Osteoblast (primary cell): ENCODE data around the gene SUPT6H. TPM values are rescaled to one million over a fixed set of nuclear protein-coding genes. Genes with fewer than 3 reads are reported as not detected.

Experiments used
- DNase-seq: peaks from one replicate; pipeline ENCODE4 v3.0.0; 2011; ENCODE audit warnings: low spot score, mixed read lengths; ENCODE audit not compliant: insufficient read length; ENCODE audit errors: missing footprints
- H2AFZ ChIP-seq: 2 replicates; pipeline ENCODE4 v1.6.0; 2011; ENCODE audit warnings: mild to moderate bottlenecking, low read length
- H3K27ac ChIP-seq: 2 replicates; pipeline ENCODE4 v1.5.1; 2011; ENCODE audit warnings: mild to moderate bottlenecking, low read depth, low read length, moderate library complexity
- H3K27me3 ChIP-seq: 2 replicates; pipeline ENCODE4 v1.6.0; 2012; ENCODE audit warnings: mild to moderate bottlenecking, control low read depth, inconsistent platforms, low read length, moderate library complexity; ENCODE audit not compliant: insufficient read depth
- H3K36me3 ChIP-seq: 2 replicates; pipeline ENCODE4 v1.5.1; 2011; ENCODE audit warnings: mild to moderate bottlenecking, low read length, control low read depth, moderate library complexity; ENCODE audit not compliant: insufficient read depth
- H3K4me1 ChIP-seq: 2 replicates; pipeline ENCODE4 v1.5.1; 2011; ENCODE audit warnings: mild to moderate bottlenecking, low read length, control low read depth, moderate library complexity; ENCODE audit not compliant: insufficient read depth
- H3K4me2 ChIP-seq: 2 replicates; pipeline ENCODE4 v1.6.0; 2011; ENCODE audit warnings: mild to moderate bottlenecking, low read length; ENCODE audit not compliant: insufficient read depth
- H3K4me3 ChIP-seq: fragments of 200-600 bp; sonication (generic); 3 replicates; pipeline ENCODE4 v1.5.1; 2012; ENCODE audit warnings: mild to moderate bottlenecking, low read length, inconsistent platforms; ENCODE audit not compliant: insufficient read depth
- H3K79me2 ChIP-seq: 2 replicates; pipeline ENCODE4 v1.6.0; 2012; ENCODE audit warnings: mild to moderate bottlenecking, low read length, control low read depth, inconsistent platforms; ENCODE audit not compliant: insufficient read depth
- H3K9me3 ChIP-seq: 2 replicates; pipeline ENCODE4 v1.5.1; 2011; ENCODE audit warnings: low read depth, low read length, control low read depth
- H4K20me1 ChIP-seq: 2 replicates; pipeline ENCODE4 v1.6.0; 2012; ENCODE audit warnings: mild to moderate bottlenecking, low read length, control low read depth; ENCODE audit not compliant: insufficient read depth
- CTCF ChIP-seq: IDR thresholded peaks from 2 replicates; pipeline ENCODE4 v1.5.1; 2011; ENCODE audit warnings: mild to moderate bottlenecking, low read depth, low read length, moderate library complexity; ENCODE audit errors: extremely low read depth
- total RNA-seq: library from RNA; depleted of rRNA; stranded (reverse); fragments of >200 nt; gene quantifications from 2 replicates; pipeline ENCODE4 v1.2.3, GENCODE V29; 2012

SUPT6H gene
- total RNA-seq, 1 donor = 47.4 TPM

GRCh38 chr17:28686296-28686695, 24.3 kb downstream of the SUPT6H start:
- DNase-seq = no peak
- Histone ChIP-seq H3K4me3 (no peak overlapping the region), H3K36me3 (peaks cover 97% of the 10 kb centered on the region), H2AFZ (no peak overlapping the region), H3K79me2 (no peaks in the 10 kb centered on the region), H3K4me2 (no peak overlapping the region), H3K4me1 (no peaks in the 10 kb centered on the region), H4K20me1 (peaks cover 2% of the 10 kb centered on the region), H3K27ac (no peak overlapping the region), H3K9me3 (no peaks in the 10 kb centered on the region), H3K27me3 (no peaks in the 10 kb centered on the region)
- no peak for TF ChIP-seq CTCF

GRCh38 chr17:28688481-28688880, 26.5 kb downstream of the SUPT6H start:
- Histone ChIP-seq H2AFZ (no peak overlapping the region), H4K20me1 (peaks cover 2% of the 10 kb centered on the region), H3K27me3 (no peaks in the 10 kb centered on the region), H3K9me3 (no peaks in the 10 kb centered on the region), H3K4me1 (no peaks in the 10 kb centered on the region), H3K36me3 (peaks cover 84% of the 10 kb centered on the region), H3K4me2 (no peak overlapping the region), H3K4me3 (no peak overlapping the region), H3K79me2 (no peaks in the 10 kb centered on the region), H3K27ac (no peak overlapping the region)
- TF ChIP-seq CTCF = no peak
- DNase-seq = no peak

DNA sequence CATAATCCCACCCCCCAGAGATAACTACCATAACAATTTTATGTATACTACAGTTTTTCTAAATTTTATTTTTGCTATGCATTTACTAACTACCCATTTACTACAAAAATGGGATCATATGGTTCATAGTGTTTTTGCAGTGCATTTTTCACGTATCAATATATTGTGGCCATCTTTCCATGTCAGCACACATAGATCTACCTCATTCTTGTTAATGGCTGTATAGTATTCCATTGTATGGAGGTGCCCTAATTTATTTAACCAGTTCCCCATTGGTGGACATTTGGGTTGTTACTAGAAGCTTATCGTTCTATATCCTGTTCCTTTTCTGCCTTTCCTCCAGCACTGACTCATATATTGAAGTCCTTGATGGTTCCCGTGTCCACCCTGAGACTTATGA, 27.0 kb downstream of the SUPT6H start:
- no peaks in the 10 kb centered on the region for H3K27me3 ChIP-seq
- H2AFZ ChIP-seq = no peak overlapping the region
- no peak overlapping the region for H3K4me3 ChIP-seq
- H3K36me3 ChIP-seq = peaks cover 84% of the 10 kb centered on the region
- no peak for TF ChIP-seq CTCF
- no peaks in the 10 kb centered on the region for H3K9me3 ChIP-seq
- H4K20me1 ChIP-seq = peaks cover 2% of the 10 kb centered on the region
- no peaks in the 10 kb centered on the region for H3K4me1 ChIP-seq
- no peak overlapping the region for H3K4me2 ChIP-seq
- H3K27ac ChIP-seq = no peak overlapping the region
- no peak for DNase-seq
- no peaks in the 10 kb centered on the region for H3K79me2 ChIP-seq

DNA sequence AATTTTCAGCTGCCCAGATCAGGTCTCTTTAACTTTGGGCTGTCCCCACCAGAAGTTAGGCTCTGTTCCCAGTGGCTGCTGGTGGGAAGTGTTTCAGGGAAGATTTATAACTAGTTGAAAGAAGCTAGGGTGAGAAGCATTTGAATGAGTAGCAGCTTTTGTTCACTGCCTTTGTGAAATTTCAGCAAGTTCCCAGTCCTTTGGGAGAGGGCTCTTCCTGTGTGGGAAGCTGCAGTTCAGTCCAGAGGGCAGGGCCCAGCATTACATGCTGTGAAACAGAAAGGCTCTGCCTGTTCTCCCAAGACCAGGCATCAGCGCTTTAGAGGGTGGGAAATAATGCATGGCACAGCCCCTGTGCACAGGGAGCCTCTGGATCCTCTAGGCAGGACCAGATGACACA, 31.9 kb downstream of the SUPT6H start:
- no peak for DNase-seq
- Histone ChIP-seq H2AFZ (no peak overlapping the region), H3K27ac (no peak overlapping the region), H3K4me2 (no peak overlapping the region), H3K4me1 (no peaks in the 10 kb centered on the region), H3K4me3 (no peak overlapping the region), H3K27me3 (no peaks in the 10 kb centered on the region), H4K20me1 (peaks cover 2% of the 10 kb centered on the region), H3K36me3 (peaks cover 86% of the 10 kb centered on the region), H3K79me2 (no peaks in the 10 kb centered on the region), H3K9me3 (no peaks in the 10 kb centered on the region)
- TF ChIP-seq CTCF = no peak
